Stimulated activated naive CD8-positive, alpha-beta T cell treated with anti-CD3 and anti-CD28 coated beads, Interleukin-15, amount 100 ng/mL, for 72 hours (primary cell): ENCODE measurements around the gene RALGDS.
A peak's percentile ranks its signal among the peaks of the same experiment; 100 is the strongest.
"Not testable (repeated sequence)": the region's sequence is repeated elsewhere in the genome, so short reads cannot be mapped to it uniquely, and the experiment has no call there.

Source experiments
- ATAC-seq: fragments of 150-1000 bp; cut with Tn5 transposase; 2 replicates; pipeline ENCODE4 v1.10.0; 2021; ENCODE audit warnings: mild to moderate bottlenecking, moderate library complexity
- DNase-seq, 2 donors: peaks; one replicate each; pipeline ENCODE4 v3.0.0; 2021 to 2022
- H3K27ac Mint-ChIP-seq, 2 donors: one replicate each; pipeline ENCODE4 v1.8.0; 2022; ENCODE audit warnings: mild to moderate bottlenecking in 2 of 2, mixed read lengths in 2 of 2, moderate library complexity in 2 of 2
- H3K27me3 Mint-ChIP-seq: one replicate; pipeline ENCODE4 v1.8.0; 2022; ENCODE audit warnings: mixed read lengths
- H3K4me1 Mint-ChIP-seq: one replicate; pipeline ENCODE4 v1.8.0; 2022; ENCODE audit warnings: mild to moderate bottlenecking, mixed read lengths
- H3K4me3 Mint-ChIP-seq, 2 donors: one replicate each; pipeline ENCODE4 v1.8.0; 2022; ENCODE audit warnings: mild to moderate bottlenecking in 2 of 2, mixed read lengths in 2 of 2, moderate library complexity in 1 of 2
- H3K9me3 Mint-ChIP-seq, 2 donors: one replicate each; pipeline ENCODE4 v1.8.0; 2022; ENCODE audit warnings: mixed read lengths in 2 of 2

RALGDS gene

GRCh38 chr9:133121198-133121914, at the start of gene RALGDS:
RALGDS (minus strand) TSS chr9:133121240; CDS start chr9:133121154, 86 bp downstream.
- Mint-ChIP-seq H3K27ac (peak within 1 kb of the TSS; percentile 88 to 95), H3K27me3 (no peaks in the 10 kb centered on the region), H3K4me1 (peaks cover 81% of the 10 kb centered on the region), H3K4me3 (peak within 1 kb of the TSS; percentile 77 to 80), H3K9me3 (no peaks in the 10 kb centered on the region)
- ATAC-seq (peak; percentile 84), DNase-seq (peak; percentile 84 to 85)

- Mint-ChIP-seq H3K4me3 (no peak overlapping the region), H3K4me1 (no peaks in the 10 kb centered on the region), H3K27ac (no peak overlapping the region), H3K9me3 (no peaks in the 10 kb centered on the region), H3K27me3 (no peaks in the 10 kb centered on the region)
- ATAC-seq (no peak), DNase-seq (no peak)
Measured at GRCh38 chr9:133170716-133171115, 49.7 kb upstream of the RALGDS start.

DNA sequence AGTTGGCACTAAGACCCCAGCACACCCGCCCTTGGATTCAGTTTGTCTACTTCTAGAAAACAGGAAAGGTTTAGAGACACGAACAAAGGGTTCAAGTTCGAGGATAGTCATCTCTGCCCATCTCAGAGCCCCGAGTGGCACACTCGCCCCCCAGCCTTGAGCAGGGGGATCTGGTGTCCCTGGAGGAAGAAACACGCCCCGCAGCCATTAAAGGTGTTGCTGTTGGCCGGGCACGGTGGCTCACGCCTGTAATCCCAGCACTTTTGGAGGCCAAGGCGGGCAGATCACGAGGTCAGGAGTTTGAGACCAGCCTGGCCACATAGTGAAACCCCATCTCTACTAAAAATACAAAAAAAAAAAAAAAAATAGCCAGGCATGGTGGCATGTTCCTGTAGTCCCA, 48.6 kb upstream of the RALGDS start:
- H3K27me3 Mint-ChIP-seq, H3K4me1 Mint-ChIP-seq, ATAC-seq, H3K9me3 Mint-ChIP-seq, H3K27ac Mint-ChIP-seq, H3K4me3 Mint-ChIP-seq, DNase-seq: not testable (repeated sequence)

GRCh38 chr9:133169102-133169501, 48.1 kb upstream of the RALGDS start:
- Mint-ChIP-seq H3K27me3 (no peaks in the 10 kb centered on the region), H3K4me1 (peaks cover 2% of the 10 kb centered on the region), H3K27ac (no peak overlapping the region), H3K4me3 (no peak overlapping the region), H3K9me3 (no peaks in the 10 kb centered on the region)
- ATAC-seq (no peak), DNase-seq (no peak)

GRCh38 chr9:133168432-133168831, 47.4 kb upstream of the RALGDS start:
- H3K27me3 Mint-ChIP-seq = no peaks in the 10 kb centered on the region
- no peak overlapping the region for H3K27ac Mint-ChIP-seq
- H3K4me1 Mint-ChIP-seq = peaks cover 8% of the 10 kb centered on the region
- no peak overlapping the region for H3K4me3 Mint-ChIP-seq
- DNase-seq (no peak), ATAC-seq (no peak)
- no peaks in the 10 kb centered on the region for H3K9me3 Mint-ChIP-seq

DNA sequence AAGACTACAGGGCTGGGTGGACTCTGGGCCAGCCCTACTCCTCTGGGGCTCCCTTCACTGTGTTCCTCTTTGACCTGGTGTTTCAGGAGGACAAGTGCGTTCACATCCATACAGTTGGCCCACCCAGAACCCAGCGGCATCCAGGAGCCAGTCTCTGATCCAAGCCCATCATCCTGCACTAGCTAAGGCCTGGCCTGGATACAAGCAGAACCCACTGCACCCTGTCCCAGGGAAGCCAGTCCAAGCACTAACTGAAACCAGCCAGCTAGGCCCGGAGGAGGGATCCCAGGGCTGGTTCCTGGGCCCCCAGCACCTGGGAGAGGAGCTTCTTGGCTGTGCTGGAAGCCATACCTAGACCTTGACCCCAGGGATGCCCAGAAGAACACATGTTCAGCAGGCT, 46.7 kb upstream of the RALGDS start:
- Mint-ChIP-seq H3K9me3 (no peaks in the 10 kb centered on the region), H3K27me3 (peaks cover 3% of the 10 kb centered on the region), H3K27ac (no peak overlapping the region), H3K4me1 (peaks cover 12% of the 10 kb centered on the region), H3K4me3 (no peak overlapping the region)
- ATAC-seq (no peak), DNase-seq (no peak)

DNA sequence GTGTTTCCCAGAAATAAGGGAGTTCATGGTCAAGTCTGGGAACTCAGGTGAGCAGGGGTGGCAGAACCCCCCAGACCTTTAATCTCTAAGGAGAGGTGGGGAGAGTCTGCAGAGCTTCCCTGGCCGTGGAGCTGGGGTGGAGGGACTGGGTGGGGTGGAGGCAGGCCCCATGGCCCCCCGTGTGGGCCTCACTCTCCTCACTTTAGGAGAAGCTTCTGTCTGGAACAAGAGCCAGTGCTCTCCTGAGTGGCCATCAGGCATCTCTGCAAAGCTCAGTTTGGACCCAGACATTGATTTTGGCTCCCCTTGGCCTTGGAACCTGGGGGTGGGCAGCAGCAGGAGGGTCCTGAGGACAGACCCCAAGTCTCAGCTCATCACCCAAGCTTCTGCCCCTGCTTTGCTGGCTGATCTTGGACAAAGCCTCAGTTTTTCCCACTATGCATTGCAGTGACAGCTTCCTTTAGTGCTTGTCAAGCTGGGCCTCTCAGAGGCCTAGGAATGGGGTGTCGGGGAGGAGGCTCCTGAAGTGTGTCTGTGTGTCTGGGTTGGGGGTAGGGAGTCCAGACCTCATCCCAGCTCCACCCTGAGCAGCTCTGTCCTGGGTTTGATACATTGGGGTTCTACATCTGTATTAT, 46.2 kb upstream of the RALGDS start:
- H3K4me3 Mint-ChIP-seq = no peak overlapping the region
- ATAC-seq (no peak), DNase-seq (no peak)
- no peak overlapping the region for H3K27ac Mint-ChIP-seq
- peaks cover 6% of the 10 kb centered on the region for H3K27me3 Mint-ChIP-seq
- peaks cover 14% of the 10 kb centered on the region for H3K4me1 Mint-ChIP-seq
- no peaks in the 10 kb centered on the region for H3K9me3 Mint-ChIP-seq

- Mint-ChIP-seq H3K27me3 (peaks cover 14% of the 10 kb centered on the region), H3K9me3 (no peaks in the 10 kb centered on the region), H3K4me3 (no peak overlapping the region)
Measured at GRCh38 chr9:133166392-133166791, 45.4 kb upstream of the RALGDS start.

GRCh38 chr9:133165452-133165730, 44.4 kb upstream of the RALGDS start:
- Mint-ChIP-seq H3K27ac (no peak overlapping the region), H3K9me3 (no peaks in the 10 kb centered on the region), H3K4me3 (no peak overlapping the region), H3K4me1 (peaks cover 23% of the 10 kb centered on the region), H3K27me3 (peaks cover 18% of the 10 kb centered on the region)
- DNase-seq (no peak), ATAC-seq (no peak)

More at GRCh38 chr9:133166392-133166791, 45.4 kb upstream of the RALGDS start:
- Mint-ChIP-seq H3K4me1 (peaks cover 19% of the 10 kb centered on the region), H3K27ac (peak overlapping the region in 1 of 2 donors; percentile 61)
- DNase-seq (no peak), ATAC-seq (no peak)

DNA sequence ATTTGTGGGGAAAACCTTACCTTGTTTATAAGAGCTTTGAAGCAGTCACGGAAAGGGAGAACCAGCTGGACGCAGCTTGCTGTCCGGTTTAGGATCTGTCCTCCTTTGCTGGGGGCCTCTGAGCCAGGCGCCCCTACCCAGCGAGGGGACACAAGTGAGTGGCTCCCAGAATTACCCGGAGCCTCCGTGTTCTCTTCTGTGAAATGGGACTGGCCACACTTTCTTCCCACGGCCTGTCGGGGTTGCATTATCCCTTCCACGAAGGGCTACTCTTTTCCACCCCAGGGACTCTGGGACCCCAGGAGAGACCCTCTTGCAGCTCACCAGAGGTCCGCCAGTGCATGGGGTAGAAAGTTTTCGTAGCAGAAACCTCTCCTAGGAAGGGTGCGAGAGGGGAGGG, 43.2 kb upstream of the RALGDS start:
- ATAC-seq (no peak), DNase-seq (no peak)
- Mint-ChIP-seq H3K4me3 (peak overlapping the region; percentile 85 to 88), H3K27me3 (peaks cover 18% of the 10 kb centered on the region), H3K9me3 (no peaks in the 10 kb centered on the region), H3K27ac (no peak overlapping the region), H3K4me1 (peaks cover 23% of the 10 kb centered on the region)

- peak in 1 of 2 donors; percentile 15 for DNase-seq
Measured at GRCh38 chr9:133163504-133164172, 42.6 kb upstream of the RALGDS start, which contains the start of gene GBGT1. GBGT1 (minus strand) TSS chr9:133163914; CDS start chr9:133162412, 1,502 bp downstream.

GRCh38 chr9:133162861-133163503, 41.9 kb upstream of the RALGDS start:
- DNase-seq = no peak
- Mint-ChIP-seq H3K4me1 (peaks cover 23% of the 10 kb centered on the region), H3K4me3 (peak overlapping the region; percentile 49 to 70), H3K9me3 (no peaks in the 10 kb centered on the region), H3K27me3 (peaks cover 18% of the 10 kb centered on the region), H3K27ac (no peak overlapping the region)
- ATAC-seq = peak; percentile 33

More at GRCh38 chr9:133163504-133164172, 42.6 kb upstream of the RALGDS start, which contains the start of gene GBGT1:
- ATAC-seq = peak; percentile 71
- peak within 1 kb of the TSS in 1 of 2 donors; percentile 52 for H3K27ac Mint-ChIP-seq
- peak within 1 kb of the TSS; percentile 85 to 88 for H3K4me3 Mint-ChIP-seq
- H3K27me3 Mint-ChIP-seq = peaks cover 18% of the 10 kb centered on the region
- H3K9me3 Mint-ChIP-seq = no peaks in the 10 kb centered on the region
- peaks cover 23% of the 10 kb centered on the region for H3K4me1 Mint-ChIP-seq

DNA sequence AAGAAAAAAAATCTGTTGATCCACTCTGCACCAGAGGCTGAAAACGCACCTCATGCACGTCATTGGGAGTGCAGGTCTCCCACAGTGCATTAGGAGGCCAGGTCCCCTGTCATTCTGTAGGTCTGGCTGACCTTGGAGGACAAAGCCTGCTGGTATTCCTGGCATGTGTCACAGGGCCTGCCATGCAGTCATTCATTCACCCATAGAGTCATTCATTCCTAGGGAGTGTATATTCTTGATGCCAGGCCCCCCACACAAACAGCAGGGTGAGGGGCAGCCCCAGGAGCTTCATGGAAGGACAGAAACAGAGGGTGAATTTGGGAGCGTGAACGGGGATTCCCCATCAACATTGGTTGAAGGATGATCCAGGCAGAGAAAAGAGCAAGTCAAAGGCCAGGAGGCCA, 40.5 kb upstream of the RALGDS start:
- Mint-ChIP-seq H3K9me3 (no peaks in the 10 kb centered on the region), H3K27me3 (peaks cover 18% of the 10 kb centered on the region), H3K4me1 (peaks cover 23% of the 10 kb centered on the region), H3K4me3 (peak overlapping the region in 1 of 2 donors; percentile 5), H3K27ac (no peak overlapping the region)
- no peak for ATAC-seq
- DNase-seq = no peak

- ATAC-seq (peak; percentile 66), DNase-seq (peak in 1 of 2 donors; percentile 44)
- Mint-ChIP-seq H3K27me3 (peaks cover 18% of the 10 kb centered on the region), H3K27ac (no peak overlapping the region), H3K9me3 (no peaks in the 10 kb centered on the region), H3K4me1 (peaks cover 23% of the 10 kb centered on the region), H3K4me3 (no peak overlapping the region)
Measured at GRCh38 chr9:133160742-133161546, 39.9 kb upstream of the RALGDS start.

GRCh38 chr9:133158695-133159094, 37.7 kb upstream of the RALGDS start:
- DNase-seq = no peak
- Mint-ChIP-seq H3K4me3 (no peak overlapping the region), H3K27me3 (peaks cover 18% of the 10 kb centered on the region), H3K9me3 (no peaks in the 10 kb centered on the region), H3K4me1 (peaks cover 17% of the 10 kb centered on the region), H3K27ac (no peak overlapping the region)
- ATAC-seq = no peak
